DMS53 (cell line): ENCODE results near the gene ARFGAP3.
A peak's percentile ranks its signal among the peaks of the same experiment; 100 is the strongest.

Experiments used
- DNase-seq: peaks from one replicate; lab custom pipeline; 2025; lab: John Stamatoyannopoulos, UW

ARFGAP3 gene

GRCh38 chr22:42856865-42857704 lies at the start of gene ARFGAP3:
TSS of gene ARFGAP3 (minus strand) at chr22:42857273. CDS start at chr22:42857182, 91 bp downstream.
- DNase-seq, result peak; percentile 94

GRCh38 chr22:42905702-42906183 lies 48.7 kb upstream of the ARFGAP3 start:
- DNase-seq, result peak; percentile 28

GRCh38 chr22:42905217-42905616 lies 48.1 kb upstream of the ARFGAP3 start:
- no peak for DNase-seq

DNA sequence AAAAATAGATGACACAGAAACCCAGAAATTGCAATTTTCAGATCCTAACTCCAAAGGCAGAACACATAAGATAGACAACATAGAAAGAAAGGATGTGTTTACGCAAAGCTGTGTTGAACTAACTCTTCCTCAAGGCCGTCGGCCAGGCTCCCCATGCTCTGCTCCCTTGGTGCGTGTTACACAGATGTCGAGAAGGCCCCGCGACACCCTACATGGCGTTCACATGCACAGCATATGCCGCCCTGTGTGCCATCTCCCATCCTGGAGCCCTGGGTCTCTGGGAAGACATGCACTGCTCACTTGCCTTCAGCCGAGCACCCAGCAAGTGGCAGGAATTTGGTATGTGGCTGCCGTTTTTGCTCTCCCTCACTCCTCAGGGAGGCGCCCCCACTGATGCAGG lies 47.0 kb upstream of the ARFGAP3 start:
- DNase-seq, result no peak

GRCh38 chr22:42902875-42903510 lies 45.9 kb upstream of the ARFGAP3 start:
- no peak for DNase-seq

DNA sequence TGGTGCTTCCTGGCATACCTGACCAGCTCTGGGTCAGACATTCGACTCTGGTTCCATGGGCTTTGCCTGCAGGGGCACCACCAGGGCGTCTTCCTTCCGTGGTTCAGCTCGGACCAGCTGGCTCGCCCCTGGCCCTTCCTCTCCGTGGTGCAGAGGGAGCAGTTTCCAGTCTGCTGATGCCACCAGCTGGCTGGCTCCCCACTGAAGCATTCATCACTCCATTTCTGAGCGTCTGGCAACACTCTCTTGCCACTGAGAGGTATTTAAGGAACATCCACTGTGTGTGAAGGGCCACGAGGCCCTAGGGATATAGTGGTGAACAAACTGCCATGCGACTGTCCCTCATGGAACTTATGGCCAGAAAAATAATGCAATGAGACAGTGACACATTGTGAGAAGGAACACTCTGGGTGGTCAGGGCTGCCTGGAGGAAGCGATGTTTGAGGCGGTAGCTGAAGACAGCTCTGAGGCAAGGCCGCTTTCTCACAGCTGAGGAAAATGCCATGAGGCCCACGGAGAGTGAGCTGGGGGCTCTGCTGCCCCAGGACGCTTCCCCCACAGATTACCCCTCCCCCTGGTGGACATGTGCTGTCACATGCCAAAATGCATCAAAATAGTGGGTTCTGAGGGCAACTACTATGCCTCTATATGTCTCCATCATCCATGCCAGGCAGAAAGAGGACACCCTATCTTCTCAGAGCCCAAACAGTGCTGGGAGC lies 44.9 kb upstream of the ARFGAP3 start:
- DNase-seq, result peak; percentile 8

- DNase-seq, result no peak
Measured at GRCh38 chr22:42897960-42898359, 40.9 kb upstream of the ARFGAP3 start.

GRCh38 chr22:42895541-42895981 lies 38.5 kb upstream of the ARFGAP3 start:
- DNase-seq, result no peak

GRCh38 chr22:42895087-42895486 lies 38.0 kb upstream of the ARFGAP3 start:
- DNase-seq, result no peak

DNA sequence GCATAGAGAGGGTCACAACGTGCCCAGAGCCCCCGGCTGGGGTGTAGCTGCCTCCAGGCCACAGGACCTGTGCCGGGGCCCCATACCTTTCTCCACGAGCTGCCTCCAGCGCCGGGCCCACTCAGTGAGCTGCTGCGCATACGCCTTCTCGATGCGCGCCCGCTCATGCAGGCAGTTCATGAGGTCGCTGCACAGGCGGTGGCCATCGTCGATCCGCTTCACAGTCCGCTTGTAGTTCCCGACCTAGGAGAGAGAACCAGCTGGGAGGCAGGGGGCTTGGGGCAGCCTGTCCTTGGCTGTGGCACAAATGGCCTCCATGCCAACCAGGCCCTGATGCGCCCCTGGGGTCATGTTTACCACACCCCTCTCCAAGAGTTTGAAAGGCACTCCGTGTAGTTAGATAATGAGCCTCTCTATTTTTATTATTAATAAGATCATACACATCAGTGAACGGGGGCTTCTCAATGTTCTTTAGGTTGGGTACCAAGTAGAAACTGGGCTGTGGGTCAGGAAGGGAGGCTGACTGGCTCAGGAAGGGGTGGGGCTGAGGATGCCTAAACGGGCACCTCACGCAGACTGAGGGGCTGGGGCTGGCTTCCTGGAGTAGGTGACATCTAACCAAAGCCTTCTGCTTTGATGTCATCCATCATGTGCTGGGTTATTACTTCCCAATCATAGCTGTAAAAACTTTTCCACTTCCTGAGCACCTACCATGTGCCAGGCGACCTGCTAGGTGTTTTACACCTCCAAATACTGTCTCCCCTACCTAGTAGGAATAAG lies 36.5 kb upstream of the ARFGAP3 start:
- no peak for DNase-seq

- DNase-seq, result no peak
Measured at GRCh38 chr22:42892571-42893316, 35.7 kb upstream of the ARFGAP3 start.

GRCh38 chr22:42892156-42892555 lies 35.1 kb upstream of the ARFGAP3 start:
- DNase-seq, result no peak

DNA sequence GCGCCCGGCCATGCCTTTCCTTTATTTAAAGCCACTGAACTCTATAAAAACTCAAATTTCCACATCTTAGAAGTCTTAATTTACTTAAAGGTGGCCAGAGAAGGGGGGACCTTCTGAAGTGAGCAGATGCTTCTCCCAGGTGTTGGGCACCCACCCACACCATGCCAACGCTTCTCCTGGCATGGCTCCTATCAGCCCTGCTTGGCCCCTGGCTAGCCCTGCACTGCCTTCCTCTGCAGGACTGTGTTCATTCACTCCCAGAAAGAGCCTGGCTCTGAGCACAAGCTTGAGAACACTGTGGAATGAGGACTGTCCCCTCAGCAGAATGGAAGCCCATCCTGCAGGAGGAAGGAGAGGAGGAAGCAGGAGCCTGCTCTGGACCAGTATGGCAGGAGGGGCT lies 34.6 kb upstream of the ARFGAP3 start:
- no peak for DNase-seq

- DNase-seq, result no peak
Measured at GRCh38 chr22:42891008-42891407, 33.9 kb upstream of the ARFGAP3 start.

DNA sequence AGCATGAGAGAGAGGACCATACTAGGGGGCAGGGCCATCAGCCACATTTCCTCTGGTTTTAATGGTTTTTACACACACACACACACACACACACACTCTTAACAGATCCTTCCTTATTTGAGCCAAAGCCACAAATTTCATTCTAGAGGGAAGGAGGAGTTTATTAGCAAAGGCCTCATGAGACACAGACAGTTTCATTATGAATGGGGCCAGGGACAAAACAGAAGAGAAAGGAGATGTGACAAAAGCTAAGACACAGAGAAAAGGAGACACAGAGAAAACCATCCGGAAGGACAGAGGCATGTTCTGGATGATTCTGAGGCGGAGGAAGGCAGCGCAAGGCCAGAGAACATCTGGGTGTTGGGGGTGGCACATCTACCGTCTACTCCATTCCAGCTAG lies 32.2 kb upstream of the ARFGAP3 start:
- no peak for DNase-seq

DNA sequence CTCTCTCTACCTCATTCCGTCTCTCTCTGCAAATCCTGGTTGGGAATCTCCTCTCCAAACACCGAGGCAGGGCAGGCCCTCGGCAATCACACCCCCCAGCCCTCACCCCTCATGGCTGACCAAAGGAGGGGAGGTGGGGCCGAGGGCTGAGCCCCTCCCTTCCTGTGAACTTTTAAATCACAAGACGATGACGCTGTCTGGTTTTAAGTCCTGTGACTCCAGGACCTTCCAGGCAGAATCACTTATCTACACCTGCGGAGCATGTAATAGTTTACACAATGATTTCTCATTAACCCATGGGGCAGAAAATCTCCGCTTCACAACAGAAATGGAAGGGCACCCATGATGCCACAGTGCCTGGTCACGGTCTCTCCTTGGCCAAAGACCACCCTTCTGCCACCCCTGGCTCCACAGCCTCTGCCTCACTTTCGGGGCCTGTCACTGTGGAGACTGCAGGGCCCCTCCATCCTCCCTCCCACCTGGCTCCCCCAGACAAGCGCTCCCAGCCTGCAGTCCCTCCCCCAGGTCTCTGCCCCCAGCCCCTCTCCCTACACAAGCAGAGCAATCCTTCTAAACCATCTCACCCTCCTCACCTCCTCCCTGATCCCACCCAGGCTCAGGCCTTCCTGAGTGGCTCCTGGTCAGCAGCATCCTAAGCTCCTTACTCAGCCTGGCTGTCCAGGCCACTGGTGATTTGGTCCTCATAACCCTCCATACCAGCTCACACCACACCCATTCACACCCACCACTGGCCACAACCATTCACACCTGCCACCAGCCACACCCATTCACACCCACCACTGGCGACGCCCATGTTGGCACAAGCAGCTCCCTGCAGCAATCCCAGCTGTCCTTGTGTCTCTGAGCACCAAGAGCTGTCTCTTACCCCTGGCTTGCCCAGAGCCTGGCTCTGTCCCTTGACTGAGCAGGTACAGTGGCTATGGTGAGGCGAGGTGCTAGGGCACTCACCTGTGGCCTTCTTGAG lies 30.7 kb upstream of the ARFGAP3 start:
- peak; percentile 53 for DNase-seq

DNA sequence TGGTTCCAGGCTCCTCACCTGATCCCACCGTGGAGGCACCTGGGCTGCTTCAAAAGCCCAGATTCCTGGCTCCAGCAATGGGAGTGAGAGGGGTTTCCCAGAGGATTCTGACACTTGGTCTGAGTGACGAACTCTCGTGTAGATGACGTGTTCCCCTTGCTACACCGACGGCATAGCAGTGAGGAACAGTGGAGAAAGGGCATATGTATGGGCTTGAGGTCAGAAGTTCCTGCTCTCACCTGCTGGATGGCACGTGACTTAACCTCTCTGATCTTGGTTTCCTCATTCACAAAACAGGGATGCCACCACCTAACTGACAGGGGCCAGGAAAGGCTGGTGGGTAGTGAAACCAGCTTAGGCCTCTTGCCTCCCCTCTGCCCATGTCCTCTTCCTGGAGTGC lies 30.0 kb upstream of the ARFGAP3 start:
- peak; percentile 41 for DNase-seq

DNA sequence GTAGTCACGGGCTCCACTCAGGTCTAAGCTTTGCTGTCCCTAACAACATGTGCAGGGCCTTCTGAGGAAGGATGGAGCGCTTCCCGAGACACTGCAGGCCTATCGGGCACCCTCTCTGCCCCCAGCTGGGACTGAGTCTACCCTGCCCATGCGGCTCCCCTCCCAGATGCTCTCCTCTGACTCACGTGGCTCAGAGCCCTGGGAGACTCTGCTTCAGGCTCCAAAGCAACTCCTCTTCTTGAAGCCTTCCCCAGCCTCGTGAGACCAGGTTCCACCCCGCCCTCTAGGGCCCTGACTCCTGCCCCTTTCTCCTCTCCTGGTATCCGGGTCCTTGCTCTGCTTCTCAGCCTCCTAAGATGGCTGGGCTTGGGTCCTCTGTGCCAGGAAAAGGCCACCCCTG lies 28.4 kb upstream of the ARFGAP3 start:
- DNase-seq, result no peak

DNA sequence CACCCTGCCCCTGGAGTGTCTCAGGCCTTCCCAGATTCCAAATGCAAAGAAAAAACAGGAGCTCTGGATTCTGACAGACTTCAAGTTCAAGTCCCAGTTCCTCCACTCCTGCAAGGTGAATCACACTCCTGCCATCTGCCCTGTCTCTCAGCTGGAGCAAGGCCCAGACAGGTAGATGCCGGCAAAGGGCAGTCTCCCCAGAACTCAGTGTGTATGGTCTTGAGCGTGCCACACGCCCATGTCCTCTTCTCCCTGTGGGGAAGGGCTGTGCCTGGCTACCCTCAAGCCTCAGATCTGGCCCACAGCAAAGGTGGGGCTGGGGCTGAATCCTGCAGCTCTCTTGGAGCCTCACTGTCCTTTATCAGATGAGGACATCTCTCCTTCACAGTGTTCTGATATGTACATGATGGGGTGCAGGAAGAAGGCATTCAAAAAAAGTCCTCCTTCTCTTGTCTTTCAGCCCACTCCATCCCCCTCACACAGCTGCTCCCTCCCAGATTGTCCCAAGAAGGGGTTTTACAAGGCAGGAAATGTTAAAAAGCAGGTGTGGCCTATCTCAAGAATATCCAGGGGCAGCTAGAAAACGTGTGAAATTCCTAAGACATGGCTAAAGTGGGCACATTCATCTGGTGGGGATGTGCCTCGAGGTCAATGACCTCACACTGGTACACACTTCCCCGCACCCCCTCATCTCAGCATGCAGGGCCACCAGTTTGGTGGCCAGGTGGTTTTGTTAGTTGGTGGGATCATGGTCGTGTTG lies 27.7 kb upstream of the ARFGAP3 start:
- DNase-seq, result no peak
